GM12872 (cell line): Measurements from ENCODE around the gene ZNF880.

ENCODE experiments used
- TF ChIP-seq, protein P1 (sequence below): IDR thresholded peaks from 3 replicates; pipeline ENCODE4 v1.5.1; 2011; ENCODE audit warnings: low read depth, mild to moderate bottlenecking, low read length, moderate library complexity; ENCODE audit not compliant: insufficient read depth

The ZNF880 gene

GRCh38 chr19:52345162-52345561 is 24.6 kb upstream of the ZNF880 start:
- TF ChIP-seq, protein P1, sequence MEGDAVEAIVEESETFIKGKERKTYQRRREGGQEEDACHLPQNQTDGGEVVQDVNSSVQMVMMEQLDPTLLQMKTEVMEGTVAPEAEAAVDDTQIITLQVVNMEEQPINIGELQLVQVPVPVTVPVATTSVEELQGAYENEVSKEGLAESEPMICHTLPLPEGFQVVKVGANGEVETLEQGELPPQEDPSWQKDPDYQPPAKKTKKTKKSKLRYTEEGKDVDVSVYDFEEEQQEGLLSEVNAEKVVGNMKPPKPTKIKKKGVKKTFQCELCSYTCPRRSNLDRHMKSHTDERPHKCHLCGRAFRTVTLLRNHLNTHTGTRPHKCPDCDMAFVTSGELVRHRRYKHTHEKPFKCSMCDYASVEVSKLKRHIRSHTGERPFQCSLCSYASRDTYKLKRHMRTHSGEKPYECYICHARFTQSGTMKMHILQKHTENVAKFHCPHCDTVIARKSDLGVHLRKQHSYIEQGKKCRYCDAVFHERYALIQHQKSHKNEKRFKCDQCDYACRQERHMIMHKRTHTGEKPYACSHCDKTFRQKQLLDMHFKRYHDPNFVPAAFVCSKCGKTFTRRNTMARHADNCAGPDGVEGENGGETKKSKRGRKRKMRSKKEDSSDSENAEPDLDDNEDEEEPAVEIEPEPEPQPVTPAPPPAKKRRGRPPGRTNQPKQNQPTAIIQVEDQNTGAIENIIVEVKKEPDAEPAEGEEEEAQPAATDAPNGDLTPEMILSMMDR: no peak

- TF ChIP-seq, protein P1: 0 out of 3 replicates have a peak, but pooled peaks have one; percentile 12
These were observed 18.2 kb upstream of the ZNF880 start for GRCh38 chr19:52351512-52351911.

- TF ChIP-seq, protein P1: no peak
These were observed 3.3 kb upstream of the ZNF880 start for GRCh38 chr19:52366414-52366824.

- TF ChIP-seq, protein P1: no peak
These were observed 603 bp downstream of the ZNF880 start for GRCh38 chr19:52370341-52370710.

- TF ChIP-seq, protein P1: no peak
These were observed 21.4 kb downstream of the ZNF880 start for GRCh38 chr19:52391135-52391534.

DNA sequence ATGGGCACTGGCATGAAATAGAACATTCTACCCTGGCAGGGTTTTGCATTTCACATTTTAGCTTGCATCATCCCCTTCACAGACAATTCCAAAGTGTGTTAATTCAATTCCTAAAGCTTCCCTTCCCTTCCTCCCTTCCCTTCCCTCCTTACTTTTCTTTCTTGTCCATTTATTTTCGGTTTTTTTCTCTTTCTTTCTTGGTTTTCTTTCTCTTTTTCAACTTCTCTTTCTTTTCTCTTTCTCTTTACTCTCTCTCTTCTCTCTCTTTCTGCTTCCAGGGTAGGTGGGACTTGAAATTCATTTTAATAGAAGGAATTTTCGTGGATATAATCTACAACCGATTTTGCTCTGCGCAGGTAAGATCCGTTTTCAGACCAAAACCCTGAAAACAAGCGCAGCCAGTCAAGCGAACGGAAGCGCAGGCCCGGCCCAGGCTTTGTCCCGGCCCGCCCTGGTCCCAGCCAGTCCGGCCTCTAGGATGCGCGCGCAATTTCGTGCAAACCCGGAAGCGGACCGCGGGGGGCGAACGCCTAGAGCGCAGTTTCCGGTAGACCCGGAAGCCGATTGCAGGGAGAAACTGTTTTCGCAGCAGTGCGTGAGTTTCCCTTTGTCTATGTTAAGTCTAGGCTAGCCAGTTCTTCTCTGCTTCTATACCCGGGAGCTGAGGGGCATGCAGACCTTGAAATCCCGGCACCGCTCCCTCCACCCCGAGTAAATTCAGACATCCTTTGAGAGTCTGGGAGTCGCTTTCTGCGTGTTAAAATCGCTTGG is 27.8 kb downstream of the ZNF880 start, which contains the start of gene ZNF528:
ZNF528 (plus strand) TSS at position 540 of the 771 bp plus-strand sequence. CDS start 4,165 bp downstream, outside the sequence.
- TF ChIP-seq, protein P1: no peak

DNA sequence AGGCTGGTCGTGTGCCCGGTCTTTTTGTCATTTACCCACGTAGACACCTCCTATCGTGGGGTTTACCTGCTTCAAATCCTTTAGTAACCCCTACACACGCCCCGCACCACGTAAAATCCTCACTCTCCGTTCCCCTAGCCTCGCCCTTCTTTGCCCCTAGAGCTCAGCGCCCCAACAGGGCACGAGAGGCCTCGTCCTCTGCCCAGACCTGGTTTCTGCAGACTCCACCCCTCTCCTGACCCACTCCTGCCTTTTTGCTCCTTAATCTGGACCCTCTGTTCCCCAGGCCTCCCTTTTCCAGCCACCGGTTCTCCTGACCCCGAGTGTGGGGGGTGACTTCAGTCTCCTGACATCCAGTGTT is 28.3 kb downstream of the ZNF880 start:
- TF ChIP-seq, protein P1: no peak; the same call in 2 of the 3 replicates
